Fibroblast of pulmonary artery (primary cell): ENCODE data around the gene WT1.

Experiments used
- DNase-seq: peaks from one replicate; pipeline ENCODE4 v3.0.0-alpha.2; 2010; ENCODE audit warnings: low read depth
- H3K4me3 ChIP-seq: replicated peaks from 2 replicates; pipeline ENCODE4 v1.5.1; 2011; ENCODE audit warnings: low read depth, mild to moderate bottlenecking, control low read depth, low read length, moderate library complexity
- TF ChIP-seq, protein P1 (sequence below): IDR thresholded peaks from 2 replicates; pipeline ENCODE4 v1.5.1; 2011; ENCODE audit warnings: mild to moderate bottlenecking, control low read depth, low read length, inconsistent platforms; ENCODE audit errors: missing control alignments

WT1 gene

DNA sequence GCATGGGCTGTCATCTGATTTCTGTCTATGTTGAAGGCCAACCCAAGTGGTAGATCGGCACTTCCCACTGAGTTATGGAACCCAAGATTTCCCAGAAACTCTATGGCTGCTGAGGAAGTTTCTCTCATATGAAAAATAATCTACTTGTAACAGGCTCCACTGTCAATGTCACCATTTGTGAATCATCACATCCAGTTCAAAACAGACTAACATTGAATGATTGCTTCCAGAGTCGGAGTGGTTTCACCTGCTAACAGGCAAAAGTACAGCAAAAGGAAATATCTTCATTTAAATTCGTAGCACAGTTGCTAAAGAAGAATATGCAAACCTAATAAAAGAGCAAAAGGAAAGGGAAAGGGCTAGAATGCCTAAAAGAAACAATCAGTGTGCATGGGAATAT, 12.8 kb downstream of the WT1 start:
- no peak overlapping the region for H3K4me3 ChIP-seq
- DNase-seq, result no peak
- TF ChIP-seq, protein P1, sequence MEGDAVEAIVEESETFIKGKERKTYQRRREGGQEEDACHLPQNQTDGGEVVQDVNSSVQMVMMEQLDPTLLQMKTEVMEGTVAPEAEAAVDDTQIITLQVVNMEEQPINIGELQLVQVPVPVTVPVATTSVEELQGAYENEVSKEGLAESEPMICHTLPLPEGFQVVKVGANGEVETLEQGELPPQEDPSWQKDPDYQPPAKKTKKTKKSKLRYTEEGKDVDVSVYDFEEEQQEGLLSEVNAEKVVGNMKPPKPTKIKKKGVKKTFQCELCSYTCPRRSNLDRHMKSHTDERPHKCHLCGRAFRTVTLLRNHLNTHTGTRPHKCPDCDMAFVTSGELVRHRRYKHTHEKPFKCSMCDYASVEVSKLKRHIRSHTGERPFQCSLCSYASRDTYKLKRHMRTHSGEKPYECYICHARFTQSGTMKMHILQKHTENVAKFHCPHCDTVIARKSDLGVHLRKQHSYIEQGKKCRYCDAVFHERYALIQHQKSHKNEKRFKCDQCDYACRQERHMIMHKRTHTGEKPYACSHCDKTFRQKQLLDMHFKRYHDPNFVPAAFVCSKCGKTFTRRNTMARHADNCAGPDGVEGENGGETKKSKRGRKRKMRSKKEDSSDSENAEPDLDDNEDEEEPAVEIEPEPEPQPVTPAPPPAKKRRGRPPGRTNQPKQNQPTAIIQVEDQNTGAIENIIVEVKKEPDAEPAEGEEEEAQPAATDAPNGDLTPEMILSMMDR, result no peak

DNA sequence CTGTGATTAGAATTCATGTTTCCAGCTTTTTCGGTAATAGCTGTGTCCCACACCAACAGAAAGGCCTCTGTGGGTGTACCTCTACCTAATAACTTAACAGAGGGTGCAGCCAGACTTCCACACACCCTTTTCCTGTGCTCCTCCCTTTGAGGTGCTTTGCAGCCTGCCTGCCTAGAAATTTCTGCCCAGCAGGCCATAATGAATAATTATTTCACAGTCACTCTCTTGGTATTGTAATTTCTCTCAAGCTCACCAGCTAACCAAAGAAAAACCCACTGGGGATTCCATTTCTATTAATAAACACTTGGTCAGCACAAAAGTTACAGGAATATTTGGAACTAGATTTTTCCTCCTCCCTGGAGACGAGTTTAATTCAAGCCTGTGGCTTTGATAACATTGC, 13.3 kb downstream of the WT1 start:
- TF ChIP-seq, protein P1, result no peak
- H3K4me3 ChIP-seq, result no peak overlapping the region
- no peak for DNase-seq

DNA sequence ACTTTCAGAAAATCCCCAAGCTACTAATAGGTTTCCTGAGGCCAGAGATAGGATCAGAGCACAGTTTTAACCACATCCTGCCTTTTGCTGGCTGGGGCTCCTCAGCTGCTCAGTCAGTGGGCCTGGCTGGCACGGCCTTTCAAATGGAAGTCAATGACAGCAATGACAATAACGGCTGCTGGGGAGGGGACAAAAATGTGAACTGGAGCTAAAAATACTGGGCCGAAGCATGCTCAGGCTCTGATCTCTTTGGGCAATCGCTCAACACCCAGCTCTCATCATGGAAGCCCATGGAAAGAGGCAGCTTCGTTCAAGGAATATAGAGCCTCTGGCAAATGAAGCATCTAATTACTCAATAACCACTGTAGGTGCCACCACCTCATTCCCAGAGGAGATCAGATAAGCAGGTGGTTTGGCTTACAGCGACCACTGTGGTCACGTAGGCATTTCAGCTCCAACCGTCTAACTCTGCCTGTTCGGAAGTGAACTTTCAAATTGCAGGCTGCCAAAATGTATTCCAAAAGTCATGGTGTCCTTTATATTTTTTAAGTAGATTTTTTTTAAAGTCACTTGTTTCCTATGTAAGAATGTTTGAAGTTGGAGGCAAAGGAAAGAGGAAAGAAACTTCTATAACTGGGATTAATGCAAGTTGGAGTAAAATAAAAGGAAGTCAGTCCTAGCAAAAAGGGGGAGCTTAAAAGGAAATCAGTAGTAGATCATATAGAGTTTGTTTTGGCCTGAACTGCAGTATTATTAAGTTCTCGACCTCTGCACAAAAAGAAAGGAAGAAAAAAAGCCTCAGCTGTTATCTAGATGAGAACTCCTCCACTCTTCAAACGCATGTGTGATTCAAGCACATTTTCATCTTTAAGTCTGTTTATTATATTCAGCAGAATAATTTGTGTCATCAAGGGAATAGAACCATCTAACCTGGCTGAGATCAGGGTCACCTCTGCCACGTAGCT, 14.1 kb downstream of the WT1 start:
- TF ChIP-seq, protein P1, result no peak
- DNase-seq, result no peak
- H3K4me3 ChIP-seq, result no peak overlapping the region

DNA sequence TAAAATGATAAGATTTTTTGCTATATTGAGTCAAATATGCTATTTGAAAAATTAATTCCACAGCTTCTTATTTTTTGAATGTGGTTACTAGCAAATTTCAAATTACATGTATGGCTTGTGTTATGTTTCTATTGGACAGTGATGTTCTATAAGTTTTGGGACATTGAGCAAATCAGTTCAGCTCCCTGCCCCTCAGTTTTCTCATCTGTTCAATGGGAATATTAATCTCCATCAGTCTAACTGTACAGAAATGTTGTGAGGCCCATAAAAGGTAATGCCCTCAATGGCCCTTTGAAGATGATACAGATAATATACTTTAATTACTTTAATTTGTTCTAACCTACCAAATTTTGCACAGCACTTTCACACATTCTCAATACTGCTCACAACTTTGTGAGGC, 15.2 kb downstream of the WT1 start:
- DNase-seq, result no peak
- TF ChIP-seq, protein P1, result no peak
- H3K4me3 ChIP-seq, result no peak overlapping the region

DNA sequence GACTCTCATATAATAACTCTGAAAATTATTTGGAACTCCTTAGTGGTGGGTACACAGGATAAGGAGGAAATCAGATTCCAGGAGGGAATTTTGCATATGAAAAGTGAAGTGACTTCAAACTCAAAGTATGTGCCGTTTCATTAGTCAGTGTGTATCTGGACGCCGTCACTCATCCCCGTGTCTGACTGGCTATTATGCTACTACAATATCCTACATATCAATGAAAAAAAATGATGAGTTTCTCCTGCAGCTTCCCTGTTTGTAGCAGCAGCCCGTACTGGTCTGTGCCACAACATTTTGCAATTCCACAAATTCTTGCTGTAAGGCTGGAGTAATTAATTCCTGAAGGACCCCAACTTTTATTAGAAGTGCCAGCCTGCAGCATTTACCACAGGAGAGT, 16.5 kb downstream of the WT1 start:
- H3K4me3 ChIP-seq, result no peak overlapping the region
- no peak for DNase-seq
- TF ChIP-seq, protein P1, result no peak

DNA sequence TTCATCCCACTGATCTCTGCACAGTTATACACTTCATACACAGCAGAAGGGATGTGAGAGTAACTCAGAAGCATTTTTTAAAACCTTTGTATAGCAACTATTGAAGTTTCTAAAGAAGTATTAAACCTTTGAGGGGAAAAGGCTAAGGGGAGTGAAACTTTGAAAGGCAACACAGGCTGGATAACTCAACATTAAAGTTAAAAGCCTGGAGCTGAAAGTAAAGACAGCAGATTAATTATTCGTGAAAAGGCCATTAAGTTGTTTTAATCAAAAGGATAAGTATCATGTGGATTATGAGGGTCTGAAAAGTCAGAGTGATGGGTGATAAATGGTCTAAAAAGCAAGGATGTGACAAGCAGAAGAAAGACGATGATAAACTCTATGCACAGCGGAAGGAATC, 17.5 kb downstream of the WT1 start:
- TF ChIP-seq, protein P1, result no peak

DNA sequence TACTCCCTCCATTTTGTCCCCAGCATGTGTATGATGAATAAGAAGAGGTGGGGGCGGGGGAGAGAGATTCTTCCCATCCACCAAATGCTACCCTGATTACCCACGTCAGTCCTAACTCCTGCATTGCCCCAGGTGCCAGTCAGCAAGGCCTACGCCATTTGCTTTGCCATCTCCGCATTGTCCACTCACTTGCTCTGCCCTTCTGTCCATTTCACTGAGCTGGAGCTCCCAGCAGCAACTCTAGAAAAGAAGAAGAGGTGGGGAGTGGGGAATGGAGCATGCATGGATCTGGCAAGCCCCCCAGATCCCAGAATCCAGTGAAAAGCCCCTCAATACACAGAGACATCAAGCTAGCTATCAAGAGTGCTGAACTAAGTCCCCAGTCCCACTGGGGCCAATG, 19.0 kb downstream of the WT1 start:
- TF ChIP-seq, protein P1, result no peak

More for the DNA sequence above, 17.5 kb downstream of the WT1 start:
- no peak for DNase-seq
- no peak overlapping the region for H3K4me3 ChIP-seq

More for the DNA sequence above, 19.0 kb downstream of the WT1 start:
- no peak overlapping the region for H3K4me3 ChIP-seq
- DNase-seq, result no peak
